PC-9 (cell line): ENCODE measurements around the gene STRIT1.

Source experiments
- CTCF ChIP-seq: fragments of 200-600 bp; sonication (generic); conservative IDR thresholded peaks from 2 replicates; pipeline ENCODE4 v1.6.1; 2017; ENCODE audit warnings: mixed run types, antibody characterized with exemption, mild to moderate bottlenecking, moderate library complexity
- EZH2 ChIP-seq: fragments of 200-600 bp; sonication (generic); IDR thresholded peaks from 2 replicates; pipeline ENCODE4 v1.8.0; 2017; ENCODE audit warnings: antibody characterized with exemption, low read depth

- no peak for TF ChIP-seq CTCF
- no peak for TF ChIP-seq EZH2
These were observed 37.6 kb upstream of the STRIT1 start for GRCh38 chr3:155331078-155331477.
